NAMALWA (cell line): ENCODE data around the gene AMZ2.

Experiments used
- DNase-seq: peaks from one replicate; pipeline ENCODE4 v3.0.0-alpha.2; 2015; ENCODE audit warnings: low spot score

AMZ2 gene

GRCh38 chr17:68290955-68291835 lies 43.4 kb downstream of the AMZ2 start, which contains the start of the genes ARSG and SLC16A6:
ARSG (plus strand) TSS chr17:68291495; CDS start chr17:68307494, 15,999 bp downstream.
SLC16A6 (minus strand) TSS chr17:68291127; CDS start chr17:68278320, 12,807 bp downstream.
- peak; percentile 86 for DNase-seq

- peak; percentile 91 for DNase-seq
Measured at GRCh38 chr17:68291836-68292688, 44.2 kb downstream of the AMZ2 start.

GRCh38 chr17:68292689-68293040 lies 44.8 kb downstream of the AMZ2 start:
- DNase-seq: peak; percentile 26

GRCh38 chr17:68293490-68294195 lies 45.8 kb downstream of the AMZ2 start:
- no peak for DNase-seq

DNA sequence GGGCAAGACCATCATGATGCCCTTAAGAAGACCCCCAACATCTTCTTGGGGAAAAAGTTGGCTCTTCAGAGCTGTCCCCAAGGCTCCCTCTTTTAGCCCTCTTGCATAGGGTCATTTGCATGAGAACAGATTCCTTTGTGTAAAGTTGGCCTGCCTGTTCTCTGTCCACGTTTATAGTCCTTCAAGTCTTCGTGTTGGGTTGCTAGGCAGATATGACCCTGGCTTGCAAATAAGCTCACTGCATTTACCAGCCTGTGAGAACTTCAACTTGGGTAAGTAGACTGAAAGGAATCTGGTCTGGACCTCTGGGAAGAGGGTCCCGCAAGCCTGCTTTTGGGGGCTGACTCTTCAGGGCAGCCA lies 46.3 kb downstream of the AMZ2 start:
- no peak for DNase-seq

GRCh38 chr17:68294617-68295016 lies 46.8 kb downstream of the AMZ2 start:
- no peak for DNase-seq

GRCh38 chr17:68295086-68295485 lies 47.2 kb downstream of the AMZ2 start:
- DNase-seq: no peak

DNA sequence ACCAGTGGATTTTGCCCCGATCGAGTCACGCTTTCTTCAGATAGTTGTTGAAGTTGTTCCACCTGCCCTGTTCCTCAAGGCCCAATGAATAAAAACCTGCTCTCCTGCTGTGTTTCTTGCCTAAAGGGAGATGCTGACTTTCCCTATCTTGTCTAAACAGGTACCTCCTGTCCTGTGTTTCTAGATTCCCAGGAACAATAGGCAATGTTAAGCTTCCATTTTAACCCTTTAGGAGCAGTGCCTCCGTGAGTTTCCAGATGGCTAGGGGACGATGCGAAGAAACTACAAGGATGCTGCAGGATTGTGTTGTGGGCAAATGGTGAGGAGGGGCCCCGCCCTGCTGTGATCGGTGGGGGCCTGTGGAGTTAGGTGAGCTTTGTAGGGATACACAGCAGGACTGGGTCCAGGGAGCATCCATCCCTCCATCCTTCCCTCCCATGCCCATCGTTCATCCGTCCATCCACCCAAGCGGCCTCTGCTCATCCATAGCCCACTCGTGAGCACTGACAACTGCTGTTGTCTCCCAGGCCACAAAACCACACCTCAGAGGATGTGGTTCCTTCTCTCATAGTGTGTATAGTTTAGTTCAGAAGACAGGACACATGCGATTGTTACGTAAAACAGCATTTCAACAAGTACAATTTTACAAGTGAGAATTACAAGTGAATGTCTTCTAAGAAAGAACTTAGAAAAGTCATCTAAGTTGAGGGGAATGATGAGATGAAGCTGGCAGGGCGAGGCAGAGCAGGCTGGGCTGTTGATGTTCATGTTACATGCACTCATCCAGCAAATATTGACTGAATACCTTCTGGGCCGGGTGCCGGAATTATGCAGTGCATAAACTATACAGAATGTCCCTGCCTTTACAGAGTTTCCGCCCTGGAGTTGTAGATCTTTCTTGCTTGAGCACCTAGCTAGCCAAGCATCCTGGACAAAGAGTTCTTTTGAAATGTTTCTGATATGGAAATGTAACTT lies 48.7 kb downstream of the AMZ2 start:
- DNase-seq: no peak

DNA sequence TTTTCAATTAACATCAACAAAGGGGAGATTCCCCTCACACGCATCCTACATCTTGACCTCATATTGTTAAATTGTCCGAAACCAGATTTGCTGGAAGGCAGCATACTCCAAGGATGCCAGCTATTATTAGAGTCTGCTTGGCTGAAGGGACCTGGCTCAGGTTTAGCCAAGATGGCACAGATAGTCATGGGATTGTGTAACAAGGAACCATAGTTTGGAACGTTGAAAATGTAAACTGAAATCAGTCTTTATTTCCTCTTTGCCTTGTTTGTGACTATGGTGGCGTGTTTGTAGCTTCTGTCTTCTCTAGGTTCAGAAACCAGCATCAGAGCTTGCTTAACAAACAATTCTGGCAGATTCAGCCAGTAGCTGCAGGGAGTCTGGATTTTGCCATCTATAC lies 49.4 kb downstream of the AMZ2 start:
- no peak for DNase-seq

GRCh38 chr17:68298601-68299000 lies 50.8 kb downstream of the AMZ2 start:
- no peak for DNase-seq

- DNase-seq: no peak
Measured at GRCh38 chr17:68299817-68300216, 52.0 kb downstream of the AMZ2 start.

- no peak for DNase-seq
Measured at GRCh38 chr17:68301438-68301959, 53.7 kb downstream of the AMZ2 start.

- DNase-seq: no peak
Measured at GRCh38 chr17:68302066-68302564, 54.3 kb downstream of the AMZ2 start.

- no peak for DNase-seq
Measured at GRCh38 chr17:68302666-68303065, 54.8 kb downstream of the AMZ2 start.

DNA sequence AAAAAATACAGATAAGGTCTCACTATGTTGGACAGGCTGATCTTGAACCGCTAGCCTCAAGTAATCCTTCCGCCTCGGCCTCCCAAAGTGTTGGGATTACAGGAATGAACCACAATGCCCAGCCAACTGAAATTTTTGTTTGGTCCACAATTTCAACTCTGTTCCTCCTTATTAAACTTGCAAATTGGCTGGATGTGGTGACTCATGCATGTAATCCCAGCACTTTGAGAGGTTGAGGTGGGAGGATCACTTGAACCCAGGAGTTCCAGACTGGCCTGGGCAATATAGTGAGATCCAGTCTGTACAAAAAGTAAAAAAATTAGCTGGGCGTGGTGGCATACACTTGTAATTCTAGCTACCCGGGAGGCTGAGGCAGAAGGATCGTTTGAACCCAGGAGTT lies 56.9 kb downstream of the AMZ2 start:
- DNase-seq: no peak

- DNase-seq: no peak
Measured at GRCh38 chr17:68305142-68305541, 57.3 kb downstream of the AMZ2 start.
